Esophagus muscularis mucosa (tissue), 4 donors: ENCODE results near the gene PRM2. TPM values are rescaled to one million over a fixed set of nuclear protein-coding genes. Genes with fewer than 3 reads are reported as not detected.
A peak's percentile ranks its signal among the peaks of the same experiment; 100 is the strongest.

Experiments
- DNase-seq: peaks from one replicate; pipeline ENCODE4 v3.0.0-alpha.2; 2017; ENCODE audit errors: extremely low spot score
- H3K27ac ChIP-seq, 4 donors: fragments of 200-600 bp; sonication (generic); replicated peaks in 1 of 4; 1 replicate in 3 of 4; 2 replicates in 1 of 4; pipeline ENCODE4 v1.5.1; 2016 to 2019; ENCODE audit warnings: mild to moderate bottlenecking in 1 of 4
- H3K27me3 ChIP-seq, 4 donors: fragments of 200-600 bp; sonication (generic); one replicate each; pipeline versions ENCODE4 v1.5.1 to v1.6.0; 2016 to 2019
- H3K36me3 ChIP-seq, 4 donors: fragments of 200-600 bp; sonication (generic); one replicate each; pipeline ENCODE4 v1.5.1; 2016 to 2019
- H3K4me1 ChIP-seq, 4 donors: fragments of 200-600 bp; sonication (generic); one replicate each; pipeline ENCODE4 v1.5.1; 2016 to 2019
- H3K4me3 ChIP-seq, 4 donors: fragments of 200-600 bp; sonication (generic); 1 replicate in 2 of 4; 2 replicates in 2 of 4; pipeline ENCODE4 v1.5.1; 2016 to 2019; ENCODE audit warnings: mild to moderate bottlenecking in 4 of 4, moderate library complexity in 1 of 4
- H3K9me3 ChIP-seq, 4 donors: fragments of 200-600 bp; sonication (generic); 1 replicate in 3 of 4; 2 replicates in 1 of 4; pipeline ENCODE4 v1.5.1; 2016 to 2019
- EP300 ChIP-seq: sonication (generic); formaldehyde crosslinking; IDR thresholded peaks from one replicate; pipeline ENCODE4 v1.6.1; 2017; ENCODE audit warnings: antibody characterized with exemption
- POLR2A ChIP-seq: fragments of 450-650 bp; IDR thresholded peaks from one replicate; pipeline ENCODE4 v1.6.1; 2017; ENCODE audit warnings: antibody characterized with exemption, moderate library complexity, mild to moderate bottlenecking, low read depth
- POLR2AphosphoS5 ChIP-seq, 2 donors: sonication (generic); formaldehyde crosslinking; IDR thresholded peaks; one replicate each; pipeline ENCODE4 v1.6.1; 2017; ENCODE audit warnings: antibody characterized with exemption in 2 of 2
- WGBS: methylation state at CpG from one replicate; pipeline ENCODE4 v1.1.5; 2018; 5-methylcytosine and 5-hydroxymethylcytosine counted together
- intact Hi-C: fragments of 100-400 bp; cut with DNase I; formaldehyde crosslinking; loops from one replicate; pipeline ENCODE4 v1.15.1; 2023
- total RNA-seq, 4 donors: library from RNA; depleted of rRNA; stranded (reverse); fragments of >200 nt; gene quantifications; one replicate each; pipeline versions ENCODE4 v1.1.0 to v1.2.1, GENCODE V29; 2016
- TF ChIP-seq, protein P1 (sequence below), 3 experiments: fragments of 200-600 bp in 2 of 3; fragments of 450-650 bp in 1 of 3; sonication (generic) in 2 of 3; IDR thresholded peaks; one replicate each; pipeline ENCODE4 v1.5.1; 2017 to 2019; ENCODE audit warnings: antibody characterized with exemption in 3 of 3, mild to moderate bottlenecking in 2 of 3, moderate library complexity in 1 of 3

Gene PRM2
- total RNA-seq, 4 donors from 2014 or later: not detected

DNA sequence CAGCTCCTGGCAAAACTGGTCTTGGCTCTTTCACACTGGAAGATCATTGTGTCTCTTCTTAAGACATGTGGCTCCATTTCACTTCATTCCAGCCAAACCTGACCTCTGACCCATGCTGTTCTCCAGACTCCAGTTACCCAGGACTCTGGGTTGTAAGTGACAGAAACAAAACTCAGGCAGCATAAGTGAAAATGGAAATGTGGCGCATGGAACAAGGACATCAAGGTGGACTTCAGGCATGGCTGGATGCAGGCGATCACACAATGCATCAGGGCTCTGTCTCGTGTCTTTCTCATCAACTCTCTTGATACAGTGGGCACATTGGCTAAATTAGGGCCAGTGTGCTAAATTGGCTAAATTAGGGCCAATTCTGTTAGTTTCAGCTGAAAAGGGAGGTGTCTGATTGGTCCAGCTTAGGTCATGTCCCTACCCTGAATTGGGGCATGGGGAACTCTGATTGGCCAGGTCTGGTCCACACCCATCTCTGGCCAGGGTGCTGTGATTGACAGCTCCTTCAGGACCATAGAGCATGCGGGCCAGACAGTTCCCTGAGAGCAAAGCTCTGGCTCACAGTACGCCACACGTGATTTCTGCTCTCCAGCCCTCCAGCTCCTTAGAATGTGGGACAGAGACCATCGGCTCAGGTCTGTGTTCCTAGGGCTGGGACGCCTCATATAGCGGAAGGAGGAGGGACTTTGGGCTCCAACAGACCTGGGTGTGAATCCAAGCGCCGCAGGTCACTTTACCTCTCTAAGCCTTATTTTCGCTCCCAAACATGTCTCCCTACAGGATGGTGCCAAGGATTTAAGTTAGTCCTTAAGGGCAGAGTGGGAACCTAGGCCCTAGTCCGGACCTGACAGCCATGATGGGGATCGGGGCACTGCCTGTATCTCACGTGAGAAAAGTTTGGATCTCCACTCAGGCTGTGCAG lies 37.7 kb downstream of the PRM2 start:
- no peaks in the 10 kb centered on the region for H3K27me3 ChIP-seq
- no peak overlapping the region for H3K27ac ChIP-seq
- intact Hi-C loops: no loop called here
- no peaks in the 10 kb centered on the region for H3K36me3 ChIP-seq
- H3K9me3 ChIP-seq: no peaks in the 10 kb centered on the region
- TF ChIP-seq EP300: no peak
- TF ChIP-seq, protein P1, sequence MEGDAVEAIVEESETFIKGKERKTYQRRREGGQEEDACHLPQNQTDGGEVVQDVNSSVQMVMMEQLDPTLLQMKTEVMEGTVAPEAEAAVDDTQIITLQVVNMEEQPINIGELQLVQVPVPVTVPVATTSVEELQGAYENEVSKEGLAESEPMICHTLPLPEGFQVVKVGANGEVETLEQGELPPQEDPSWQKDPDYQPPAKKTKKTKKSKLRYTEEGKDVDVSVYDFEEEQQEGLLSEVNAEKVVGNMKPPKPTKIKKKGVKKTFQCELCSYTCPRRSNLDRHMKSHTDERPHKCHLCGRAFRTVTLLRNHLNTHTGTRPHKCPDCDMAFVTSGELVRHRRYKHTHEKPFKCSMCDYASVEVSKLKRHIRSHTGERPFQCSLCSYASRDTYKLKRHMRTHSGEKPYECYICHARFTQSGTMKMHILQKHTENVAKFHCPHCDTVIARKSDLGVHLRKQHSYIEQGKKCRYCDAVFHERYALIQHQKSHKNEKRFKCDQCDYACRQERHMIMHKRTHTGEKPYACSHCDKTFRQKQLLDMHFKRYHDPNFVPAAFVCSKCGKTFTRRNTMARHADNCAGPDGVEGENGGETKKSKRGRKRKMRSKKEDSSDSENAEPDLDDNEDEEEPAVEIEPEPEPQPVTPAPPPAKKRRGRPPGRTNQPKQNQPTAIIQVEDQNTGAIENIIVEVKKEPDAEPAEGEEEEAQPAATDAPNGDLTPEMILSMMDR (IDR thresholded peaks at IDR 0.05): no peak
- TF ChIP-seq POLR2AphosphoS5 (IDR thresholded peaks at IDR 0.05): no peak
- TF ChIP-seq POLR2A: no peak
- H3K4me3 ChIP-seq: no peak overlapping the region
- no peak for DNase-seq
- WGBS: 95% methylated on average over 15 of the region's 15 CpGs
- no peaks in the 10 kb centered on the region for H3K4me1 ChIP-seq

DNA sequence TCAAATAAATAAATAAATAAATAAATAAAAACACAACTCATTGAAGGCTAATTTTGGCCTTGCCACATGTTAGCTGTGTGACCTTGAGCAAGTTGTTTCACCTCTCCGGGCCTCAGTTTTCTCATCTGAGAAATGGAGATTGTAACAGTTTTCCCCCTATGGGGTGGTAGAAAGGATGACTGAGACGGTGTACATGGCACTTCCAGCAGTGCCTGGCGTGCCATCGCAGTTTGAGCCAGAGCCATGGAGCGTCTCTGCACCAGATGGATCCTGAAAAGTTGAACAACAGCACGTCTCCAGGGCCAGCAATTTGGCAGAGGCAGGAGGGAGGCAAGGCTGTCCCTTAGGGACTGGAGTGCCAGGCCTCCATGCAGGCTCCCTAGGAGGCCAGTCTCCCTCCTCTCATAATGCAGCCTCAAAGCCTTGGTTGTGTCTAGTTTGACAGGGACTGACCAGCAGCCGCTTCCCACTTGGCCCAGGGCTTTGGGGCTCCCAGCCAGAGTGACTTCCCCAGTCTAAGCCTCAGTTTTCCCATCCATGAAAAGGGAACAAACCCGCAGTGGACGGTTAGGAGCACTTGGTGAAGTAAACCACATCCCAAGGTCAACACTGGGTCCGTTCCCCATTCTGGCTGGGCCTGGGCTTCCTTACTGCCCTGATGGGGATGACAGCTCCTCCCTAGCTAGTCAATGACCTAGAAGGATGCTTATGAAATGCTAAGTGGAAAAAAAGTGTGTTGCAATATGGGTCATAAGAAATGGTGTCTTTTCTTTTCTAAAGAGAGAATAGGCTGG lies 39.6 kb downstream of the PRM2 start:
- WGBS: 78% methylated on average over 9 of the region's 10 CpGs
- Histone ChIP-seq H3K9me3 (no peaks in the 10 kb centered on the region), H3K36me3 (no peaks in the 10 kb centered on the region), H3K27me3 (no peaks in the 10 kb centered on the region), H3K4me3 (no peak overlapping the region), H3K4me1 (peaks cover 0 to 10% (median 8%) of the 10 kb centered on the region in 4 donors), H3K27ac (no peak overlapping the region)
- intact Hi-C loops: no loop called here
- TF ChIP-seq, protein P1 (IDR thresholded peaks at IDR 0.05): no peak
- TF ChIP-seq POLR2A (no peak), EP300 (no peak), POLR2AphosphoS5 (IDR thresholded peaks at IDR 0.05) (no peak)
- peak; percentile 75 for DNase-seq

DNA sequence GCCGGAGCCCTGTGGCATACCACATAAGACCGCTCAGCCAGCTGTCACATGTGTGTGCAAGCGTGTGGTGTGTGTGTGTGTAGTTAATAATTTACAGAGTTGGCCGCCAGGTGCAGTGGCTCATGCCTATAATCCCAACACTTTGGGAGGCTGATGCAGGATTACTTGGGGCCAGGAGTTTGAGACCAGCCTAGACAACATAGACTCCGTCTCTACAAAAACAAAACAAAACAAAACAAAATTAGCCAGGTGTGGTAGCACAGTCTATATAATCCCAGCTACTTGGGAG lies 40.6 kb downstream of the PRM2 start:
- 78% methylated on average over 5 of the region's 5 CpGs for WGBS
- no peaks in the 10 kb centered on the region for H3K36me3 ChIP-seq
- no peak overlapping the region for H3K4me3 ChIP-seq
- intact Hi-C loops: no loop called here
- H3K9me3 ChIP-seq: no peaks in the 10 kb centered on the region
- no peaks in the 10 kb centered on the region for H3K27me3 ChIP-seq
- no peak overlapping the region for H3K27ac ChIP-seq
- TF ChIP-seq POLR2AphosphoS5 (IDR thresholded peaks at IDR 0.05): no peak
- no peak for TF ChIP-seq EP300
- TF ChIP-seq POLR2A: no peak
- TF ChIP-seq, protein P1 (IDR thresholded peaks at IDR 0.05): no peak
- H3K4me1 ChIP-seq: peaks cover 0 to 10% (median 8%) of the 10 kb centered on the region in 4 donors
- no peak for DNase-seq

GRCh38 chr16:11234884-11235702 lies 41.2 kb downstream of the PRM2 start:
- intact Hi-C loops: no loop called here
- WGBS: 89% methylated on average over 13 of the region's 13 CpGs
- no peak for DNase-seq
- no peak overlapping the region for H3K27ac ChIP-seq
- TF ChIP-seq, protein P1 (IDR thresholded peaks at IDR 0.05): no peak
- TF ChIP-seq POLR2AphosphoS5 (IDR thresholded peaks at IDR 0.05) (no peak), POLR2A (no peak), EP300 (no peak)
- H3K36me3 ChIP-seq: no peaks in the 10 kb centered on the region
- H3K27me3 ChIP-seq: no peaks in the 10 kb centered on the region
- no peak overlapping the region for H3K4me3 ChIP-seq
- no peaks in the 10 kb centered on the region for H3K9me3 ChIP-seq
- H3K4me1 ChIP-seq: peaks cover 0 to 10% (median 8%) of the 10 kb centered on the region in 4 donors
